Germinal center (tissue), 1 donor: Measurements from ENCODE around the gene DHX34.
"Not testable (repeated sequence)": the region's sequence is repeated elsewhere in the genome, so short reads cannot be mapped to it uniquely, and the experiment has no call there.

Experiments used
- DNase-seq: peaks from one replicate; pipeline ENCODE4 v3.0.0; 2012; ENCODE audit warnings: mixed read lengths, low spot score

Gene DHX34

GRCh38 chr19:47390533-47391488 lies 41.7 kb downstream of the DHX34 start:
- no peak for DNase-seq

GRCh38 chr19:47391510-47392223 lies 42.6 kb downstream of the DHX34 start:
- DNase-seq: peak; percentile 78

GRCh38 chr19:47398707-47399597 lies 49.8 kb downstream of the DHX34 start:
- no peak for DNase-seq

- no peak for DNase-seq
Observed at GRCh38 chr19:47402504-47402903, 53.4 kb downstream of the DHX34 start.

GRCh38 chr19:47404334-47405196 lies 55.5 kb downstream of the DHX34 start:
- no peak for DNase-seq

- DNase-seq: no peak
Observed at GRCh38 chr19:47405197-47405550, 56.1 kb downstream of the DHX34 start.

- DNase-seq: no peak
Observed at GRCh38 chr19:47405854-47406417, 56.8 kb downstream of the DHX34 start.

GRCh38 chr19:47406711-47407416 lies 57.7 kb downstream of the DHX34 start:
- DNase-seq: no peak

- DNase-seq: no peak
Observed at GRCh38 chr19:47407417-47407774, 58.3 kb downstream of the DHX34 start.

- DNase-seq: no peak
Observed at GRCh38 chr19:47408156-47408938, 59.2 kb downstream of the DHX34 start.

GRCh38 chr19:47411101-47411500 lies 62.0 kb downstream of the DHX34 start:
- no peak for DNase-seq

- not testable (repeated sequence) for DNase-seq
Observed at GRCh38 chr19:47411696-47412095, 62.6 kb downstream of the DHX34 start.

GRCh38 chr19:47413941-47414340 lies 64.8 kb downstream of the DHX34 start:
- no peak for DNase-seq

- DNase-seq: no peak
Observed at GRCh38 chr19:47414469-47414868, 65.4 kb downstream of the DHX34 start.

- no peak for DNase-seq
Observed at GRCh38 chr19:47415953-47416642, 67.0 kb downstream of the DHX34 start.

GRCh38 chr19:47416643-47416985 lies 67.5 kb downstream of the DHX34 start:
- DNase-seq: no peak

- no peak for DNase-seq
Observed at GRCh38 chr19:47417107-47417745, 68.1 kb downstream of the DHX34 start.
